Measurements from ENCODE around the gene ZCCHC10.

GRCh38 chr5:133062276-133062675 lies 35.9 kb upstream of the ZCCHC10 start:
- TF ChIP-seq SUZ12 (IDR thresholded peaks at IDR 0.05), result no peak
- TF ChIP-seq NFRKB (IDR thresholded peaks at IDR 0.05), result no peak
- no peak for TF ChIP-seq ELF4 (IDR thresholded peaks at IDR 0.05)
